IPS DF 6.9 (cell line): Measurements from ENCODE around the gene HPS1.

ENCODE experiments used
- DNase-seq: peaks from one replicate; pipeline ENCODE4 v3.0.0-alpha.2; 2013; ENCODE audit warnings: low read depth, low spot score
- H3K27ac ChIP-seq: one replicate; pipeline ENCODE4 v1.5.1; 2013; ENCODE audit warnings: low read length, control low read depth
- H3K27me3 ChIP-seq: 2 replicates; pipeline ENCODE4 v1.6.1; 2013; ENCODE audit warnings: mild to moderate bottlenecking, low read length; ENCODE audit not compliant: control insufficient read depth, insufficient read depth
- H3K36me3 ChIP-seq: 2 replicates; pipeline ENCODE4 v1.6.1; 2013; ENCODE audit warnings: low read length; ENCODE audit not compliant: control insufficient read depth, insufficient read depth
- H3K4me1 ChIP-seq: 2 replicates; pipeline ENCODE4 v1.6.1; 2013; ENCODE audit warnings: low read length; ENCODE audit not compliant: control insufficient read depth, insufficient read depth
- H3K4me3 ChIP-seq: 2 replicates; pipeline ENCODE4 v1.5.1; 2013; ENCODE audit warnings: mild to moderate bottlenecking, low read length
- H3K9me3 ChIP-seq: 2 replicates; pipeline ENCODE4 v1.6.1; 2013; ENCODE audit warnings: low read length, inconsistent platforms; ENCODE audit not compliant: control insufficient read depth, insufficient read depth
- WGBS: extraction: QIAGEN DNeasy Blood & Tissue Kit; methylation state at CpG from one replicate; pipeline ENCODE4 v1.1.7; 2013; ENCODE audit warnings: mixed read lengths, missing lambda C conversion rate; ENCODE audit not compliant: insufficient read length, insufficient coverage; 5-methylcytosine and 5-hydroxymethylcytosine counted together

The HPS1 gene

GRCh38 chr10:98450618-98451017 is 3.9 kb upstream of the HPS1 start:
- Histone ChIP-seq H3K4me1 (no peaks in the 10 kb centered on the region), H3K27me3 (no peaks in the 10 kb centered on the region), H3K9me3 (no peaks in the 10 kb centered on the region), H3K36me3 (no peaks in the 10 kb centered on the region), H3K4me3 (no peak overlapping the region), H3K27ac (no peak overlapping the region)
- DNase-seq: no peak
- WGBS: no CpG with 5 or more reads among the region's 1 CpG

- Histone ChIP-seq H3K9me3 (no peaks in the 10 kb centered on the region), H3K4me1 (no peaks in the 10 kb centered on the region), H3K4me3 (no peak overlapping the region), H3K27me3 (no peaks in the 10 kb centered on the region), H3K36me3 (peaks cover 5% of the 10 kb centered on the region; the same call in 1 of the 2 replicates), H3K27ac (no peak overlapping the region)
- DNase-seq: no peak
Observed at GRCh38 chr10:98449287-98449686, 2.6 kb upstream of the HPS1 start.

GRCh38 chr10:98446151-98446660 is 529 bp downstream of the HPS1 start:
- H3K4me1 ChIP-seq: no peaks in the 10 kb centered on the region
- peaks cover 12% of the 10 kb centered on the region; the same call in 1 of the 2 replicates for H3K36me3 ChIP-seq
- H3K4me3 ChIP-seq: peak overlapping the region; percentile 61
- no peaks in the 10 kb centered on the region for H3K27me3 ChIP-seq
- DNase-seq: no peak
- H3K9me3 ChIP-seq: no peaks in the 10 kb centered on the region
- no peak overlapping the region for H3K27ac ChIP-seq
- no CpG with 5 or more reads among the region's 28 CpGs for WGBS

- Histone ChIP-seq H3K9me3 (no peaks in the 10 kb centered on the region), H3K4me3 (no peak overlapping the region), H3K27me3 (no peaks in the 10 kb centered on the region), H3K36me3 (peaks cover 12% of the 10 kb centered on the region; the same call in 1 of the 2 replicates), H3K27ac (no peak overlapping the region), H3K4me1 (no peaks in the 10 kb centered on the region)
- WGBS: no CpG with 5 or more reads among the region's 10 CpGs
- DNase-seq: no peak
Observed at GRCh38 chr10:98445200-98445812, 1.4 kb downstream of the HPS1 start.

- H3K4me3 ChIP-seq: no peak overlapping the region
- H3K27me3 ChIP-seq: no peaks in the 10 kb centered on the region
- no peaks in the 10 kb centered on the region for H3K9me3 ChIP-seq
- H3K36me3 ChIP-seq: peaks cover 12% of the 10 kb centered on the region; the same call in 1 of the 2 replicates
- no peaks in the 10 kb centered on the region for H3K4me1 ChIP-seq
- WGBS: no CpG with 5 or more reads among the region's 9 CpGs
- no peak for DNase-seq
- H3K27ac ChIP-seq: no peak overlapping the region
Observed at GRCh38 chr10:98444314-98445006, 2.3 kb downstream of the HPS1 start.

- H3K27ac ChIP-seq: no peak overlapping the region
- H3K9me3 ChIP-seq: no peaks in the 10 kb centered on the region
- no peak for DNase-seq
- no CpG with 5 or more reads among the region's 4 CpGs for WGBS
- H3K36me3 ChIP-seq: peaks cover 7% of the 10 kb centered on the region; the same call in 1 of the 2 replicates
- no peaks in the 10 kb centered on the region for H3K27me3 ChIP-seq
- no peak overlapping the region for H3K4me3 ChIP-seq
- H3K4me1 ChIP-seq: no peaks in the 10 kb centered on the region
Observed at GRCh38 chr10:98438715-98439114, 8.0 kb downstream of the HPS1 start.

GRCh38 chr10:98436704-98437103 is 10.0 kb downstream of the HPS1 start:
- Histone ChIP-seq H3K4me3 (no peak overlapping the region), H3K9me3 (no peaks in the 10 kb centered on the region), H3K27ac (no peak overlapping the region), H3K4me1 (no peaks in the 10 kb centered on the region), H3K27me3 (no peaks in the 10 kb centered on the region), H3K36me3 (no peaks in the 10 kb centered on the region; the same call in 1 of the 2 replicates)
- no CpG with 5 or more reads among the region's 4 CpGs for WGBS
- DNase-seq: no peak

- H3K27me3 ChIP-seq: no peaks in the 10 kb centered on the region
- H3K9me3 ChIP-seq: no peaks in the 10 kb centered on the region
- peaks cover 3% of the 10 kb centered on the region for H3K36me3 ChIP-seq
- no peaks in the 10 kb centered on the region for H3K4me1 ChIP-seq
- no CpG with 5 or more reads among the region's 12 CpGs for WGBS
- no peak overlapping the region for H3K27ac ChIP-seq
- H3K4me3 ChIP-seq: no peak overlapping the region
- DNase-seq: no peak
Observed at GRCh38 chr10:98435178-98435577, 11.6 kb downstream of the HPS1 start.

GRCh38 chr10:98433881-98434732 is 12.6 kb downstream of the HPS1 start:
- Histone ChIP-seq H3K4me1 (no peaks in the 10 kb centered on the region), H3K36me3 (peaks cover 3% of the 10 kb centered on the region), H3K27ac (no peak overlapping the region), H3K4me3 (no peak overlapping the region), H3K9me3 (no peaks in the 10 kb centered on the region), H3K27me3 (no peaks in the 10 kb centered on the region)
- no CpG with 5 or more reads among the region's 21 CpGs for WGBS
- no peak for DNase-seq

GRCh38 chr10:98433371-98433770 is 13.4 kb downstream of the HPS1 start:
- no peaks in the 10 kb centered on the region for H3K9me3 ChIP-seq
- peaks cover 3% of the 10 kb centered on the region for H3K36me3 ChIP-seq
- H3K27ac ChIP-seq: no peak overlapping the region
- no peak overlapping the region for H3K4me3 ChIP-seq
- no CpG with 5 or more reads among the region's 1 CpG for WGBS
- H3K4me1 ChIP-seq: no peaks in the 10 kb centered on the region
- DNase-seq: no peak
- no peaks in the 10 kb centered on the region for H3K27me3 ChIP-seq
